ELF-1 (cell line): ENCODE data around the gene MRPL18.
A peak's percentile ranks its signal among the peaks of the same experiment; 100 is the strongest.
"Not testable (repeated sequence)": the region's sequence is repeated elsewhere in the genome, so short reads cannot be mapped to it uniquely, and the experiment has no call there.

Experiments used
- DNase-seq: peaks from one replicate; pipeline ENCODE4 v3.0.0-alpha.2; 2016; ENCODE audit warnings: low read depth, low spot score

The MRPL18 gene

GRCh38 chr6:159772196-159772595 is 18.1 kb upstream of the MRPL18 start:
- DNase-seq, result no peak

- DNase-seq, result no peak
These were observed 12.9 kb upstream of the MRPL18 start for GRCh38 chr6:159777240-159777904.

GRCh38 chr6:159778131-159778530 is 12.1 kb upstream of the MRPL18 start:
- DNase-seq, result no peak

- no peak for DNase-seq
These were observed 11.6 kb upstream of the MRPL18 start for GRCh38 chr6:159778542-159779103.

- no peak for DNase-seq
These were observed 2.0 kb upstream of the MRPL18 start for GRCh38 chr6:159788276-159788675.

- peak; percentile 35 for DNase-seq
These were observed 1.4 kb upstream of the MRPL18 start for GRCh38 chr6:159788753-159789376.

- peak; percentile 100 for DNase-seq
These were observed 704 bp upstream of the MRPL18 start, which contains the start of gene TCP1 for GRCh38 chr6:159789377-159790148. TCP1 (minus strand) TSS chr6:159789602; CDS start chr6:159789468, 134 bp downstream.

DNA sequence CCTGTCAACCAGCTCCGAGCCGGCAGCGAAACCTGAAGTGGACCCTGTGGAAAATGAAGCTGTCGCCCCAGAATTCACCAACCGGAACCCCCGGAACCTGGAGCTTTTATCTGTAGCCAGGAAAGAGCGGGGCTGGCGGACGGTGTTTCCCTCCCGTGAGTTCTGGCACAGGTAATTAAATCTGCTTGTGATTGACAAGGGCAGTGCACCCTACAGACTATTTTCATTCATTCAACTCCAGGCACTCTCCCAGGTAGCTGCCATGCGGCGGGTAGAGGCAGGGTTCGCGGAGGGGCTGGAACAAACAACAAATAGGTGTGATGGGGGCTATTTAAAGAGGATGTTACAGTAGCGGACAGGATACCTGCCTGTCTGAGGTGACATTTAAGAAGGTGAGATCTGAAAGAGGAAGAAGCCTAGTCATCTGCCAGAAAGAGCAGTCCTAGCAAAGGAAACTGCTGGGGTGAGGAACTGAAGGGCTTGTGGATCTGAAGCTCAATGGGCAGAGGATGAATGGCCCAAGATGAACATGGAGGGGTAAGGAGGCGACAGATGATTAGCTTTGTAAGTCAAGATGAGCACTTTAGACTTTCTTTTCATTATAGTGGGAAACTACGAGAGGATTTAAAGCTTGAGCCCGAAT is 810 bp downstream of the MRPL18 start:
- DNase-seq, result peak; percentile 47

DNA sequence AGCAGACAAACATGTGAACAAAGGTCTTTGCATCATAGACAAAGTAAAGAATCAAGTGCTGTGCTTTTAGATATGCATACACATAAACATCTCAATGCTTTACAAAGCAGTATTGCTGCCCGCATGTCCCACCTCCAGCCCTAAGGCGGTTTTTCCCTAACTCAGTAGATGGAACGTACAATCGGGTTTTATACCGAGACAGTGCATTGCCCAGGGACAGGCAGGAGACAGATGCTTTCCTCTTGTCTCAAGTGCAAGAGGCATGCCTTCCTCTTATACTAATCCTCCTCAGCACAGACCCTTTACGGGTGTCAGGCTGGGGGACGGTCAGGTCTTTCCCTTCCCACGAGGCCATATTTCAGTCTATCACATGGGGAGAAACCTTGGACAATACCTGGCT is 4.7 kb downstream of the MRPL18 start:
- not testable (repeated sequence) for DNase-seq

DNA sequence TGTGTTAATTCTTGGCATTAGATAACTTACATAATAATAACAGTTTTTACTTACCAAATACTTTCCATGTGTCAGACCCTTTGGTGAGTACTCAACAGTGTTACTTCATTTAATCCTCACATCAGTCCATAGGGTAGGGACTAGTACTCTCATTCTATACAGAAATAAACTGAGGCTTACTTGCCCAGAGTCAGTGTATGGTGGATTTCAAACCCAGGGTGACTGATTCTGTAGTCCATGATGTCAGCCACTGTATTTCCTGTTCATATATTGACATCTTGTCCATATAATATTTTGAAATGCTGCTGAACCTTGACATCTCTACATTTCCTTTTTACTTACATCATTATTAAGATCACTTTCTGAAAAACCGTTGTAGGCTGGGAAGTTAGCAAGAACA is 7.3 kb downstream of the MRPL18 start:
- DNase-seq, result no peak

DNA sequence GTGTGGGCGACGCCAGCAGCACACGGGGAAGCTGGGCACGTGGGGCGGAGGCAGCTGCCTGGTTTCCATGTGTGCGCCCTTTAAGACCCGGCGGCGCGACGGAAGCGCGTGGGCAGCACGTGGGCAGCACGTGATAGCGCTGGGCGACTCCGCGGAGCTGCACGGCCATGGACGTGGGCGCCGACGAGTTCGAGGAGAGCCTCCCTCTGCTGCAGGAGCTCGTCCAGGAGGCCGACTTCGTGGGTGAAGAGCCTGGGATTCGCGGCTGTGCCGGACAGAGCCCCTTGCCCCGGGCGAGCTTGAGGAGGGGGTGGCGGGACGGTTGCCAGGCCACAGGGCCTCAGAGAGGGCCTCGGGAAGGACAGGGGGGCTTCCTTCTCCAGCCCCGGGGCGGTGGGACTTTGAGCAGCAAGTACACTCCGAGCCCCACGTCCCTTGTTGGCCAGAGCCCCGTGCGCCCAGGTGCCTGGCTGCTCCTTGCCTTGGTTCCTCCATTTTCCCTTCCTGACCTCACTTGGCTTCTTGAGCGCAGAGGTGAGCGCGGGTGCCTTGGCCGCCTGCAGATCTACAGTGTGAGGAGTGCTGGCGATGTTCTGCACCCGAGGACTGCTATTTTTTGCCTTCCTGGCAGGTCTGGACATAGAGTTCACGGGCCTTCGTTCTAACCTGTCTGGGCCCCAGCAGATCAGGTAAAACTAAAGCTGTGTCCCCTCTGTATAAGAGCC is 10.0 kb downstream of the MRPL18 start, which contains the start of gene PNLDC1:
Gene PNLDC1, plus strand, starts transcription at position 136 of the 725 bp plus-strand sequence. Its CDS starts 32 bp downstream, at position 168.
- no peak for DNase-seq

DNA sequence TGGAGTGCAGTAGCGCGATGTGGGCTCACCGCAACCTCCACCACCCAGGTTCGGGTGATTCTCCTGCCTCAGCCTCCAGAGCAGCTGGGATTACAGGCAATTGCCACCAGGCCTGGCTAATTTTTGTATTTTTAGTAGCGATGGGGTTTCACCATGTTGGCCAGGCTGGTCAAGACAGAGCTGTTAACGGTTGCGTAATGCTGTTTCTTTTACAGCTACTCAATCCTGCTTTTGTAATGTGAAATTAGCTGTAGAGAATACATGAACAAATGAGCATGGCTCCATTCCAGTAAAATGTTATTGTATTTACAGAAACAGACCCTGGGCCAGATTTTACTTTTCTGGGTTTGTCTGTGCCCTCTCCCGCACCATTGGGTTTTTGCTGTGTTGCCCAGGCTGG is 11.7 kb downstream of the MRPL18 start:
- no peak for DNase-seq

- no peak for DNase-seq
These were observed 14.2 kb downstream of the MRPL18 start for GRCh38 chr6:159804504-159804903.

GRCh38 chr6:159805440-159806020 is 15.3 kb downstream of the MRPL18 start:
- DNase-seq, result no peak

DNA sequence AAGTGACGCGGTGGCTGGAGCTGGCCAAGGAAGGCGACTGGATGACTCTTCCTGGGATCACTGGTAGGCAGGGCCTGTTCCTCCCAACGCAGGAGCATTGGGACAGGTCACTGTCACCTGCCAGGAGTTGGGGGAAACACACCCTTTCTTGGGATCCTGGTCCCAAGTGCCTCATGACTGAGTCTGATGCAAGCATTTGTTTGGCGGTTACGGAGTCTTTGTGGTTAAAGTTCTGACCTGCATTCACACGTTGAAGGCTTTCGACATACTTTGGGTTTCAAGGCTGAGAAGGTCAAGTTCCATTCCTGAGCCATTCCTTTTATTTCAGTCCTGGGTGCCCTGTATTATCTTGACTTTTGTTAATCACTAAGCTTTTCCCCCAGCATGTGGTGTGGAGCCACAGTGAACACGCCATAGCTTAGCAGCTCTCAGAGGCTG is 15.8 kb downstream of the MRPL18 start:
- no peak for DNase-seq

- DNase-seq, result no peak
These were observed 17.0 kb downstream of the MRPL18 start for GRCh38 chr6:159807150-159807858.

DNA sequence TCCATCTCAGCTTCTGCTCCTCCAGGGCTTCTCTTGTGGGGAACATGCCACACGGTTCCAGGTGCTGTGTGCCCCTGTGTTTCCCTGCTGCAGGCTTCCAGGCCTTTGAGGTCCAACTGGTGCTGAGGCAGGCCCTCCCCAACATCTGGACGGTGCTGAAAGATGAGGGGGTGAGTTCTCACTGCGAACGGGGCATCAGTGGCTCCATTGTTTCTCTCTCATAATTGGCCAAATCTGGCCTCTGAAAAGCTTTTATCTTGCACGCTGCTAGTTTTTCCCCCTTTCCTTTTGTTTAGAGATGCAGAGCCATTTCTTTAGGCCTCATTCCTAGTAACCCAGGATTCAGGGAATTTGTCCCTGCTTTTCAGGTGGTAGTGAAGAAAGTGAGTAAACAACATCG is 18.4 kb downstream of the MRPL18 start:
- no peak for DNase-seq

DNA sequence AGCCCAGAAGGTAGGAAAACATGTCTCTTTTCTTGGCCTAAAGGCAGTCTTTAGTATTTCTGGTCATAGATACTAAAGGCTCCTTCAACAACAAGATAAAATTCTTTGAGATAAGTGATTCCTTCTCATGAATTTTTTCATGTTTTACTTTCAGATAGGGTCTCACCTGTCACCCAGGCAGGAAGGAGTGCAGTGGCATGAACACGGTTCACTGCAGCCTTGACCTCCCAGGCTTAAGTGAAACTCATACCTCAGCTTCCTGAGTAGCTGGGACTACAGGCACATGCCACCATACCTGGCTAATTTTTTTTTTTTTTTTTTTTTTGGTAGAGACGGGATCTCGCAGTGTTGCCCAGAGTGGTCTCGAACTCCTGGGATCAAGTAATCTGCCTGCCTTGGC is 18.9 kb downstream of the MRPL18 start:
- no peak for DNase-seq

GRCh38 chr6:159813781-159814180 is 23.5 kb downstream of the MRPL18 start:
- DNase-seq, result no peak

- DNase-seq, result peak; percentile 77
These were observed 25.1 kb downstream of the MRPL18 start for GRCh38 chr6:159815410-159815809.
